Central memory CD8-positive, alpha-beta T cell (primary cell): Measurements from ENCODE around the gene ARFGEF3.

Source experiments
- ATAC-seq: fragments of 150-1000 bp; cut with Tn5 transposase; replicated peaks from 2 replicates; pipeline ENCODE4 v1.10.0; 2022; ENCODE audit warnings: mild to moderate bottlenecking, moderate FRiP score, moderate number of reproducible peaks; ENCODE audit not compliant: poor library complexity, severe bottlenecking; ENCODE audit errors: extremely low read depth
- DNase-seq, 2 donors: peaks; one replicate each; pipeline ENCODE4 v3.0.0; 2021; ENCODE audit warnings: low spot score in 2 of 2
- H3K27ac Mint-ChIP-seq: one replicate; pipeline ENCODE4 v1.8.0; 2022; ENCODE audit warnings: low read depth, mild to moderate bottlenecking, moderate library complexity, mixed read lengths
- H3K27me3 Mint-ChIP-seq: one replicate; pipeline ENCODE4 v1.8.0; 2022; ENCODE audit warnings: mixed read lengths
- H3K36me3 Mint-ChIP-seq: one replicate; pipeline ENCODE4 v1.8.0; 2022; ENCODE audit warnings: mild to moderate bottlenecking, moderate library complexity, mixed read lengths; ENCODE audit not compliant: insufficient read depth
- H3K4me1 Mint-ChIP-seq: one replicate; pipeline ENCODE4 v1.8.0; 2022; ENCODE audit warnings: mixed read lengths
- H3K4me3 Mint-ChIP-seq: one replicate; pipeline ENCODE4 v1.8.0; 2022; ENCODE audit warnings: mild to moderate bottlenecking, moderate library complexity, mixed read lengths
- H3K9me3 Mint-ChIP-seq: one replicate; pipeline ENCODE4 v1.8.0; 2022; ENCODE audit warnings: mixed read lengths

ARFGEF3 gene

DNA sequence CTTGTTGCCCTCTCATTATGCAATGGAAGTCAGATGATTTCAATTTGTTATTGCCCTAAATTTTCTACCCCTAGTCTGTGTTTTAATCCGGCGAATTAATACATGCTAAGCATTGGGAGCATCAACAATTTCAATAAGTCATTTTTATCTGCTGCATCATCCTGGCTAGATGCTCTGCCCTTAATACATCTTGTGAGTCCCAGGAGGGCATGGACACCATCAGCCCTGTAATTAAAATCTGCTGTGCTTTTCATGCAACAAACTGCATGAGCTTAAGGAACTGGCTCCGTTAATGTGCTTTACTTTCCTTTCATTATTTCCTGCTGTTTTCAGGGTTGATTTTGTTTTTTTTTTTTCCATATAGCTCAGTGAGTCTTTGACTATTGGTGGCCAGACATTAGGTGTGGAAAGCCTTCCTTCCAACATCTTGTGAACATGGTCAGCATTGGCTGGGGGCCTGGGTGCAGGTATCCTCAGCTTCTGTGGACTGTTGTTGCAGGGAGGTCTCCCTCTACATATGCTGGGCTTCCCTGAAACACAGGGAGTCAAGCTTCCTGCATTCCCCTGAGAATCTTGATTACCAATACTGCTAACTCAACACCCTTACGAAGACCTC, 65.1 kb downstream of the ARFGEF3 start:
- H3K27me3 Mint-ChIP-seq = peaks cover 71% of the 10 kb centered on the region
- H3K36me3 Mint-ChIP-seq = no peaks in the 10 kb centered on the region
- H3K9me3 Mint-ChIP-seq = no peaks in the 10 kb centered on the region
- H3K4me1 Mint-ChIP-seq = no peaks in the 10 kb centered on the region
- no peak overlapping the region for H3K27ac Mint-ChIP-seq
- ATAC-seq (no peak), DNase-seq (no peak)
- no peak overlapping the region for H3K4me3 Mint-ChIP-seq

DNA sequence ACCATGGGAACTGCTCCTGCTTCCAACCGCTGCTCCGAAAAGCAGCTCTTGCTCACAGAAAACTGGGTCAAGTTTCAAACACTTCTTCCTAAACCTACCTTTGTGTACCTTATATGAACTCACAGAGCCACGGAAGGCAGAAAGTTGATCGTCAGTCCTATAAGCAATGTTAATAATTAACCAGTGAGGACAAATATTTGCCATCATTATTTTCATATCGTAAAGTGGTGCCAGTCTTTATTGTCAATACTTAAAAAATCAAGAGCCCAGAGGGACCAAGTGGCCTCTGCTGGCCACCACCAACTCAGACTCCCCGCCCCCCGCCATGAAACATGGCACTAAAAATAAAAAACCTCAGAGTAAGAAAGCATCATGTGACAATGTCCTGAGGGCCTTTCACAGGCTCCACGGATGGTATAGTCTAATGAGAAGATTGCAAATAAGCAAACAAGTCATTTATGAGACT, 65.6 kb downstream of the ARFGEF3 start:
- Mint-ChIP-seq H3K27ac (no peak overlapping the region), H3K4me1 (no peaks in the 10 kb centered on the region), H3K27me3 (peaks cover 66% of the 10 kb centered on the region), H3K9me3 (no peaks in the 10 kb centered on the region), H3K4me3 (no peak overlapping the region), H3K36me3 (no peaks in the 10 kb centered on the region)
- no peak for DNase-seq
- ATAC-seq = no peak

DNA sequence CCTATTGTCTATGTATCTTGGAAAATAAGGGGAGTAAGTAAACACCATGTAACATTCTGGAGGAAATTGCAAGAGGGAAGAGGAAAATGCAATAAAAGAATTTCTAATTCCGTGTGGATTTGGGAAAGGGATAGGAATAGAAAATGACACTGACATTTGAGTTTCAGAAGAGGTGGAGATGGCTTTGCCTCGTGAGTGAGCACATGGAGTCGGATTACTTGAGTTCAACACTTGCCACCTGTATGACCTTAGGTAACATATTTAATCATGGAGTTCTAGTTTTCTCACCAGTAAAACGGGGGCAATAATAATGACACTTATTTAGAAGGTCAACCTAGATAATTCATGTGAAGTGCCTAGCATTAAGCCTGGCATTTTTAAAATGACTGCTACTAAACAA, 67.3 kb downstream of the ARFGEF3 start:
- Mint-ChIP-seq H3K27ac (no peak overlapping the region), H3K36me3 (no peaks in the 10 kb centered on the region), H3K27me3 (peaks cover 77% of the 10 kb centered on the region), H3K4me3 (no peak overlapping the region), H3K9me3 (no peaks in the 10 kb centered on the region), H3K4me1 (no peaks in the 10 kb centered on the region)
- ATAC-seq (no peak), DNase-seq (no peak)

DNA sequence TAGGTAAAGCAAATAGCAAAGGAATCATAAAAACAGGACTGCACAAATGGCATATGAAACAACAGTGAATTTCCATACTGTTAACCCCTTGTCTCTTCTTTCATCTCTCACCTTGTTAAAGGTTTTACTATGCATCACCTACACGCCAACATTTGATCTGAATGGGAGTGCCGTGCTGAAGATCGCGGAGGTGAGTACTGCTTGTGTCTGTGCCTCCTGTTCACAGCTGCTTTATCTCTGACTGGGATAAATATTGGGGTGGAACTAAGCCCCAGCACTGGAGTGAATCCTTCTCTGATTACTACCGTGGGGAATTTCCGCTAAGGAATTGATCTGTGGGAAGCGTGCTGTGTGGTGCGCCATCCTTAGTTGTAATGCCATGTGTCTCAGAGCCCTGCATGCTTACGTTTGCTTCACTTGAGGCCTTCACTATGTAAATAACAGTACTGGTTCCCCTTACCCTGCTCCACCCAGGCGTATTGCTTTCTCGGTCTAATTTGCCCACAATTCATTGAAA, 68.0 kb downstream of the ARFGEF3 start:
- Mint-ChIP-seq H3K27me3 (peaks cover 74% of the 10 kb centered on the region), H3K36me3 (no peaks in the 10 kb centered on the region), H3K9me3 (no peaks in the 10 kb centered on the region), H3K4me1 (no peaks in the 10 kb centered on the region), H3K4me3 (no peak overlapping the region), H3K27ac (no peak overlapping the region)
- ATAC-seq = no peak
- DNase-seq = no peak

DNA sequence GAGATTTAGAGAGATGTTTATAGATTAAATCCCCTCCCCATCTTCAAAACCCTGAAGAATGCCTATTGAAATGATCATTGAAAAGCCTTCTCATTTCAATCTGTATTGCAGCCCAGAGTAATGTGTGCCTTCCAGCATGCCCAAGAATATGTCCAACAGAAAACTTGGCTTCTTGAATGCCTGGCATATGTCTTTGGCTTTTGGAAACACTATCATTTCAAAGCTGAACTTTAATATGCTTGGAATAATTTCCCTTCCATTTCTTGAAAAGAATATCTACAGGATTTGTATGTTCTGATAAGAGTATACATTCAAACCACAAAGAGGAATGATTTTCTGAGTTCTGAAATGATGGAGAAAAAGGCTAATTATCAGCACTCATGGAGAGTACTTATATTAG, 68.5 kb downstream of the ARFGEF3 start:
- no peaks in the 10 kb centered on the region for H3K9me3 Mint-ChIP-seq
- H3K4me3 Mint-ChIP-seq = no peak overlapping the region
- ATAC-seq = no peak
- DNase-seq = no peak
- no peaks in the 10 kb centered on the region for H3K4me1 Mint-ChIP-seq
- H3K27ac Mint-ChIP-seq = no peak overlapping the region
- H3K36me3 Mint-ChIP-seq = no peaks in the 10 kb centered on the region
- H3K27me3 Mint-ChIP-seq = peaks cover 69% of the 10 kb centered on the region

DNA sequence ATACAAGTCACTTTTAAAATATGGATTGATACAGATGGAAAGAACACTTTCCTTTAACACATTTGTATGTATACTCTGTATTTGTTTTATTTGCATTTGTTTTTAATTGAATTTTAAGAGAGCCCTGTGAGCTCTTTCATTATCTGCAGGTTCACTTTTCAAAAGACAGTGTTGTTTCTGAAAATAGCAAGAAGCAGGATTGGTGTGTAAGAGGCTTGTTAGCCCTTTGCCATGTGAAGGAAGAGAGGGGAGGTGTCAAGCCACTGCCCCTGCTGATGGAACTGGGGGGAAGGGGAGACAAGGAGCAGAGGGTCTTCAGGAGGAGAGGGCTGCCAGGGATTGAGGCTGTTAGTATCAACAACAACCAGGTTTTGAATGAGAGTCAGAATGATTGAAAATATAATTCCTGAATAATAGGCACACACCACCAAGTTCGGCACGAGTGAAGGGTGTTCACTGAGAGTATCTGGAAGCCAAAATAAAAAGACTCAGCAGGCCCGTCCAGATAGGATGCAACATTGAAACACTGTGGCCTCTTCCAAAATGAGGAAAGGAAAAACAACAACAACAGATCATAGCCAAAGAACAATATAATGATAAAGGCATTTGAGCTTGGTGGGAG, 69.1 kb downstream of the ARFGEF3 start:
- H3K4me1 Mint-ChIP-seq = no peaks in the 10 kb centered on the region
- no peaks in the 10 kb centered on the region for H3K9me3 Mint-ChIP-seq
- DNase-seq (no peak), ATAC-seq (no peak)
- H3K27ac Mint-ChIP-seq = no peak overlapping the region
- H3K36me3 Mint-ChIP-seq = no peaks in the 10 kb centered on the region
- no peak overlapping the region for H3K4me3 Mint-ChIP-seq
- peaks cover 63% of the 10 kb centered on the region for H3K27me3 Mint-ChIP-seq

DNA sequence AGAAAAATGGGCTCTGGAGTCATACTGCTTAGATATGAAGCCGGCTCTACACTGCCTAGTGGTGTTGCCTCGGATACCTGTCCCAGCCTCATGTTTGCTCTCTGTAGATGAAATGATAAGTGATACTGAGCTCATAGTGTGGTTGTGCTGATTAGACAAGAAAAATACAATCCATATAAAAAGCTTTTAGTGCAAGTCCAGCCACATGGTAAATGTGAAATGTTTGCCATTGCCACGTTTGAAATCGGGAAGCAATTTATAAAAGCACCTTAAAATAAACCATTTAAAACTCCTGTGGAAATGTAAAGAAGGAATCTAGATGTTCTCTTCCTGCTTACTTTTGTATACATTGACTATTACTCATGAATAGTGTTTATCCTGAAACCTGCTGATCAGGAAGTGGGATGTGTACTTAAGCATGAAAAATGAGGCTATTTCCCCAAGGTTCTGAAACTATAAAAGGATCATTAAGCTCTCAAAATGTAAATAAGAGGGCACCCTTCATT, 69.7 kb downstream of the ARFGEF3 start:
- no peaks in the 10 kb centered on the region for H3K36me3 Mint-ChIP-seq
- H3K27ac Mint-ChIP-seq = no peak overlapping the region
- no peaks in the 10 kb centered on the region for H3K9me3 Mint-ChIP-seq
- H3K4me3 Mint-ChIP-seq = no peak overlapping the region
- no peak for ATAC-seq
- H3K27me3 Mint-ChIP-seq = peaks cover 58% of the 10 kb centered on the region
- no peak for DNase-seq
- H3K4me1 Mint-ChIP-seq = no peaks in the 10 kb centered on the region

DNA sequence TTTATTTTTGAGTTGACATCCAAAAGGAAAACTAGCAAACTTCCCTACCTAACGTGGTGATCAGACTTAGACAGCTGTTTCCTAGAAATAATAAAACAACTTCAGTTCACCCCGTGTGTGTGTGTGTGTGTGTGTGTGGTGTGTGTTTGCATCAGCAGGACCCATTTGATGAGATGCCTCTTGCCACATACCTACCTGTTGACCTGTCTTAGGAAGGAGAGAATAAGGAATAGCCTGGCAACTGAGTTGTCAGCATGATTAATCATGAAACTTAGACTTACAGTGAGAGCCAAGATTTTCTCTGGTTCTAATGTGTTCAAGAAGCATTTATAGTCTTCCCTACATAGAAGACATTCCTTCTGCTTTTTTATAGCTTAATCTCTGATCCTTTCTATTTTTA, 72.6 kb downstream of the ARFGEF3 start:
- Mint-ChIP-seq H3K27me3 (peaks cover 39% of the 10 kb centered on the region), H3K27ac (no peak overlapping the region), H3K4me1 (no peaks in the 10 kb centered on the region), H3K4me3 (no peak overlapping the region), H3K9me3 (no peaks in the 10 kb centered on the region), H3K36me3 (no peaks in the 10 kb centered on the region)
- DNase-seq = no peak
- no peak for ATAC-seq

DNA sequence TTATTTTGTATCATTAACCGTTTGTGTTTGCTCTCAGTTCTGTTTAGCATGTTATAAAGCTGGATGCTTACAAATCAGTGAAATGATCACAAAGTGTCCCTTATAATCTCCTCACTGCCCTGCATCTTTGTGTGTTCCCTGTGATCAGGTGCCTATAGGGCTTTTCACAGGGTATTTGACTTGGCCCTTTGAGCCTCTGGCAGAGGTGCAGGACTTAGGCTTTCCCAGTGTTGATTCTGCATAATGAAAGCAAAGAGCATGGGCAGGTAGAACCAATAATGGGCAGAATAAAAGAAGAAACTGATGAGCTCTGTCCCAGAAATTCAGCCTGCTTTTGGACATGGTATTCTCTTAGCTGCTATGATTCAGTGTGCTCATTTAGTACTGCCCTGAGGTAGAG, 73.5 kb downstream of the ARFGEF3 start:
- H3K27me3 Mint-ChIP-seq = peaks cover 31% of the 10 kb centered on the region

DNA sequence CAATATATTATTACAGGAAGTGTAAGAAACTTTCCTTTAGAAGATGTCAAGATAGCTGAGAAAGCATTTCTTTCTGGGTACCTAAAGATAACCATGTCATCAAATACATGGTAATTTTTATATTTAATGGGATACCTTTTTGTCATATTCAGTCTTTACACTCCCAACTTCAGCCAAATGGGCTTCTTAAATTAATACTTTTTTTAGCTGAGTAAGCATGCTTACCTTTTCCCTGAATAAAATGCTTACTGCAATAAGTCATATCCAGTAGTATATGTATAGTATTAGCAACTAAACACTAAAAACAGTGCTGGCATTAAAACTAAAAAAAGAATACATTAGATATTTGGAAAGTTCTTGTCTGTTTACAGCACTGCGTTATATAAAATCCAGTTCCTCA, 74.0 kb downstream of the ARFGEF3 start:
- Mint-ChIP-seq H3K27me3 (peaks cover 29% of the 10 kb centered on the region), H3K27ac (no peak overlapping the region), H3K4me3 (no peak overlapping the region), H3K4me1 (no peaks in the 10 kb centered on the region), H3K9me3 (no peaks in the 10 kb centered on the region), H3K36me3 (no peaks in the 10 kb centered on the region)
- DNase-seq (no peak), ATAC-seq (no peak)

More for the DNA sequence above, 73.5 kb downstream of the ARFGEF3 start:
- H3K4me1 Mint-ChIP-seq = no peaks in the 10 kb centered on the region
- DNase-seq (no peak), ATAC-seq (no peak)
- no peaks in the 10 kb centered on the region for H3K9me3 Mint-ChIP-seq
- no peak overlapping the region for H3K4me3 Mint-ChIP-seq
- no peak overlapping the region for H3K27ac Mint-ChIP-seq
- H3K36me3 Mint-ChIP-seq = no peaks in the 10 kb centered on the region

DNA sequence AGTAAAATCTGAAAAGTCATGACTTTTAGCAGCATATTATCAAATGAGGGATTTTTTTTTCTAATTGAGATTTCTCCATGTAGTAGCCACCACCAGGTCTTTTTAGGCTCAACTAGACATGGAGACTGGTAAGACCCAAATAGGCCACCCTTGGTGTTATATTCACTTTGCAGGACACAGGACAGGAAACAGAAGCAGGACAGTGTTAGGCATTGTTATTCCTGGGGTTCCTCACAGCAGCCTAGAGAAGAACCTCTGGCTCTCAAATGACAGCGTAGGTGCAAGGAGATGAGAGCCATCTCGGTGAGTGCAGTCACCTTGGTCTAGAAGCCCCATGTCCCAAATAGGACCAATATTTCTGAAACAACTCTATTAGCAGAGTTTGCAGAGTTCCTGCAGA, 75.7 kb downstream of the ARFGEF3 start:
- Mint-ChIP-seq H3K9me3 (no peaks in the 10 kb centered on the region), H3K27me3 (peaks cover 40% of the 10 kb centered on the region), H3K36me3 (no peaks in the 10 kb centered on the region), H3K4me3 (no peak overlapping the region), H3K4me1 (no peaks in the 10 kb centered on the region), H3K27ac (no peak overlapping the region)
- no peak for ATAC-seq
- DNase-seq = no peak

DNA sequence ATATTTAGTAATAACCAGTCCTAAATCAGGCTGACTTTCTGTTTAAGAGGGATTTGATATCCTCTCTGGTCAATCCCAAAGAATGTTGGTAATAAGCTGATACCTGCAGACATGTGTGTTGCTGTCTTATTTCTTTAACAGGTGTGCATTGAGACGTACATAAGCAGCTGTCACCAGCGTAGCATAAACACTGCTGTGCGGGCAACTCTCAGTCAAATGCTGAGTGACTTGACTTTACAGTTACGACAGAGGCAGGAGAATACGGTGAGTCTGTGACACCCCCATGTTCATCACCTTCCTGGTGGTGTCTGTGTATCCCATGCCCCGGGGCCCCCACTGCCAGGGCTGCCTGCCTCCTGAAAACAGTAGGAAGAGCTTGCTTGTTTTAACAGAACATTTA, 76.6 kb downstream of the ARFGEF3 start:
- Mint-ChIP-seq H3K4me1 (no peaks in the 10 kb centered on the region), H3K9me3 (no peaks in the 10 kb centered on the region), H3K27ac (no peak overlapping the region), H3K4me3 (no peak overlapping the region), H3K36me3 (no peaks in the 10 kb centered on the region), H3K27me3 (peaks cover 41% of the 10 kb centered on the region)
- ATAC-seq = no peak
- DNase-seq = no peak

DNA sequence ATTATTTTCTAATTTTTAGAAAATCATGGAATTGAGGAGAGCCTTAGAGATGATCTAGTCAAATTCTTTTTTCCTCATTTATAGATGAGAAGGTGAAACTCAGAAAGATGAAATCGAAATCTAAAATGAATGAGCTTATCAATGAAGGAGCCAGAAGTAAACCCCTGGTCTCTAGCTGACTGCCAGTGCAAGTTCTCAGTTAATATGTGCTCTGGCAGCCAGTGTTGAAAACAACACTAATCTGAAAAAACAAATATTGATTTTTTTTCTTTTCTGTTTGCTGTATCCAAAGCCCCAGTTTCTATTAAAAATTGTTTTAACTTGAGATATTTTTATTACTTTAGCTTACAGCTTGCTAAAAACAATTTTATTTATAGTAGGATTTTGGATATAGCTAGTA, 78.0 kb downstream of the ARFGEF3 start:
- Mint-ChIP-seq H3K4me1 (no peaks in the 10 kb centered on the region), H3K27ac (no peak overlapping the region), H3K27me3 (peaks cover 38% of the 10 kb centered on the region), H3K36me3 (no peaks in the 10 kb centered on the region), H3K4me3 (no peak overlapping the region), H3K9me3 (no peaks in the 10 kb centered on the region)
- DNase-seq (no peak), ATAC-seq (no peak)
